ENCODE measurements around the gene CCNI.

CCNI gene

GRCh38 chr4:76998251-76998901 lies 77.4 kb downstream of the CCNI start:
- DNase-seq: no peak

- DNase-seq: no peak
Measured at GRCh38 chr4:76997532-76997931, 78.3 kb downstream of the CCNI start.
